ENCODE data around the gene WIPI1.

The WIPI1 gene

GRCh38 chr17:68459037-68459639 lies 1.8 kb upstream of the WIPI1 start:
- no peak overlapping the region for H3K9ac ChIP-seq (ENCODE audit: insufficient read length, low read depth)
- peaks cover 4% of the 10 kb centered on the region for H3K4me1 ChIP-seq (ENCODE audit: insufficient read depth, insufficient read length)
- no peak for DNase-seq (ENCODE audit: low read depth, low spot score)
- no peak overlapping the region for H3K4me3 ChIP-seq (ENCODE audit: insufficient read length, low read depth)
- H3K27me3 ChIP-seq (ENCODE audit: insufficient read depth, insufficient read length): peaks cover 38% of the 10 kb centered on the region
- no peaks in the 10 kb centered on the region for H3K36me3 ChIP-seq (ENCODE audit: insufficient read depth, insufficient read length, low read length)
- no peak for TF ChIP-seq SUZ12 (IDR thresholded peaks at IDR 0.05; ENCODE audit: extremely low read depth, insufficient read depth, insufficient read length)
- no peak for TF ChIP-seq ZNF274 (IDR thresholded peaks at IDR 0.05; ENCODE audit: low read depth, low read length)
- no peak for TF ChIP-seq YY1 (IDR thresholded peaks at IDR 0.05; ENCODE audit: insufficient read depth, insufficient read length)
- H3K9me3 ChIP-seq (ENCODE audit: insufficient read depth, low read length): no peaks in the 10 kb centered on the region

DNA sequence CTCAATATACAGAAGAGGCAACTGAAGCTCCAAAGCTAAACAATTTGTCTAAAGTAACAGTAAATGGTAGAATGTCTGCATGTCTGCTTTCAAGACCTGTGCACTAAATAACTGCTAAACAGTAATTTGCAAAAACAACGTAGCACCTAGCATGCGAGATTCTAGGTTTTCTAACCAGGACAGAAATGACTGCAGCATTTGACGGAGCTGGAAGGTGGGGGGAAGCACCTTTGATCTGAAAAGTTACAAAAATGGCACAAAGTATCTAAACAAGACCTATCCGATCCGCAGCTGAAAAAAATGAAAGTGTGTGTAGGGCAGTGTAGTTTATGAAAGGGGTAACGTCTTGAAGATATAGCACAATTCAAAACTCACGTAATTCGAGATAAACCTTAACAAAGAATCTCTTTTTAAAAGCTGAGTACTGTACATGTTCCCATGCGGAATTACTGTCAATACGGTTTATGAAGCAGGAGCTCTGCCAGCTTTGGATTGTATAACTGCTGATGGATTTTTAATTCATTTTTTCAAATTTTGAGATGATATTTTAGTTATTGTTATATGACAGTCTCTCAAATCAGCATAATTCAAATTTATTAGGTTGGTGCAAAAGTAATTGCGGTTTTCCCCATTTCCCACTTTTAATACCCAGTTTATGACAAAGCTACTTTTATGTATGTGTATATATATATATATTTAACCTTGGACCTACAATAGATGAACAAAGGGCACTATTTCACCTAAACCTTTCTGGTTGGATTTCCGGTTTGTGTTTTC lies 1.2 kb upstream of the WIPI1 start:
- Histone ChIP-seq H3K4me3 (ENCODE audit: insufficient read length, low read depth) (no peak overlapping the region), H3K9me3 (ENCODE audit: insufficient read depth, low read length) (no peaks in the 10 kb centered on the region), H3K9ac (ENCODE audit: insufficient read length, low read depth) (no peak overlapping the region), H3K4me1 (ENCODE audit: insufficient read depth, insufficient read length) (peaks cover 4% of the 10 kb centered on the region), H3K36me3 (ENCODE audit: insufficient read depth, insufficient read length, low read length) (no peaks in the 10 kb centered on the region), H3K27me3 (ENCODE audit: insufficient read depth, insufficient read length) (peaks cover 38% of the 10 kb centered on the region)
- TF ChIP-seq SUZ12 (IDR thresholded peaks at IDR 0.05; ENCODE audit: extremely low read depth, insufficient read depth, insufficient read length) (no peak), ZNF274 (IDR thresholded peaks at IDR 0.05; ENCODE audit: low read depth, low read length) (no peak), YY1 (IDR thresholded peaks at IDR 0.05; ENCODE audit: insufficient read depth, insufficient read length) (no peak)
- DNase-seq (ENCODE audit: low read depth, low spot score): no peak

DNA sequence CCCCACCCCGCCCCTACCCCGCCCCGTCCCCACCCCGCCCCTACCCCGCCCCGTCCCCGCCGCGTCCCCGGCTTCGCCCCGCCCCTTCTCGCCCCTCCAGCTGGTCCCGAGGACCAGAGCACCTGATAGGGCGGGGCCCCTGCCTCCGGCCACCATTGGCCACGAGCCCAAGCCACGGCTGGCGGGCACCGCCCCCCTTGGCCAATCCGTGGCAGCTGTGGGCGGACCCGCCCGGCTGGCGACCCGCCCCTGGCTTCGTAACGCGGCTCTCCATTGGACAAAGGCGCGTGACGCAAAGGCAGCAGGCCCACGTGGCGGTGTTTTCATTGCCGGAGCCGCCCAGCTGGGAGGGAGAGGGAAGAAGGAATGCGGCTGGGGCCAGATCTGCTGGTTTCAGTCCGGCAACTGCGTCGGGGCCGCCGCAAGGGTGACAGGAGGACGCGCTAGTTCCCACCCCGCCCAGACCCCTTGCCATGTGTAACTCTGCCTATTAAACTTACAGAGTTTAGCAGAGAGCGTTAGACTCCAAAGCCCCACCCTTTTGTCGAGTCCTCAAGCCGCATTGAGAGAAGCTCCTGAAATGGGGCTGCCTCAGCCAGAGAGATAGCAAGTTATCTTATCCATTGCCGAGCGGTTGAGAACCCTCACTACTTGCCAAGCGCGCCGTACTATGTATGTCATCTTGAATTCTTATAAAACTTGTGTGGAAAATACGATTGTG lies 403 bp upstream of the WIPI1 start:
- peak overlapping the region; percentile 34 for H3K9ac ChIP-seq (ENCODE audit: insufficient read length, low read depth)
- DNase-seq (ENCODE audit: low read depth, low spot score): peak; percentile 94
- peaks cover 3% of the 10 kb centered on the region for H3K4me1 ChIP-seq (ENCODE audit: insufficient read depth, insufficient read length)

DNA sequence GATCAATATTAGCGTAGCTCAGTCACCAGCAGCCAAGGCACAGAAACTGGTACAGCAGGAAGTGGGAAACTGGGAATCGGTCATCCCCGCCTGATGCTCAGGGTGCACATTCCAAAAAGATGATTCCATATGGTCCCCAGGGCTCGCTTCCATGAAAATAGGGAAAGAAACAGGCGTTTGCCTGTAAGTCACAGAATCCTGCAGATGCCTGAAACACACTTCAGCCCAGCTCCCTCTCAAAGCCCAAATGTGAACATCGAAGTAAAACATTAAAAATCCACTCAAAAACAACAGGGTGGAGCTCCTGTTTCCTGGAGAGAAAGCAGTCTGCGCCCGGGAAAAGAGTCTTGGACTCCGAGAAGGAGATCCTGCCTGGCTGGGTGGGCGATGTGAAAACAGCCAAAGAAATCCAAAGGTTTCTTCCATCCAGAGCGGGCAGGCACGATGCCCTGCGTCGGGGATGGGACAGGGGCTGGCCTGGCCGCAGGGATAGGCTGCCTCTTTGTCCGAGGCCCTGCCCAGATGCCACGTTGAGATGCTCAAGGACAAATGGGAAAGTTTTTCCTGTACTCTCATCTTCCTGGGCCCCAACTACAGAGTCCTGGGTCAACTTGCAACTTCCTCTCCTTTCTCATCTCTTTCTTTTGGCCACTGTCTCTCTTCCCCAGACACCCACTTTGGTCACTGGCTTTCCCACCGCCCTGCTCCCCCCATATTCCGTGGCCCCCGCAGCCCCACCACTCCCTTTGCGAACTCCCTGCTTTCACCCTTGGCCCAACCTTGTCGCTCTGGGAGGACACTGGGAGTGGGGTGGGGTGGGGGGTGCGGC lies 743 bp downstream of the WIPI1 start:
- Histone ChIP-seq H3K4me1 (ENCODE audit: insufficient read depth, insufficient read length) (no peaks in the 10 kb centered on the region), H3K9ac (ENCODE audit: insufficient read length, low read depth) (peak overlapping the region; percentile 79), H3K36me3 (ENCODE audit: insufficient read depth, insufficient read length, low read length) (no peaks in the 10 kb centered on the region), H3K9me3 (ENCODE audit: insufficient read depth, low read length) (no peaks in the 10 kb centered on the region), H3K4me3 (ENCODE audit: insufficient read length, low read depth) (peak overlapping the region; percentile 75), H3K27me3 (ENCODE audit: insufficient read depth, insufficient read length) (peaks cover 38% of the 10 kb centered on the region)
- TF ChIP-seq ZNF274 (IDR thresholded peaks at IDR 0.05; ENCODE audit: low read depth, low read length) (no peak), SUZ12 (IDR thresholded peaks at IDR 0.05; ENCODE audit: extremely low read depth, insufficient read depth, insufficient read length) (no peak), YY1 (IDR thresholded peaks at IDR 0.05; ENCODE audit: insufficient read depth, insufficient read length) (no peak)
- peak; percentile 47 for DNase-seq (ENCODE audit: low read depth, low spot score)

More for the DNA sequence above, 403 bp upstream of the WIPI1 start:
- TF ChIP-seq YY1 (IDR thresholded peaks at IDR 0.05; ENCODE audit: insufficient read depth, insufficient read length) (no peak), ZNF274 (IDR thresholded peaks at IDR 0.05; ENCODE audit: low read depth, low read length) (no peak), SUZ12 (IDR thresholded peaks at IDR 0.05; ENCODE audit: extremely low read depth, insufficient read depth, insufficient read length) (no peak)
- peaks cover 38% of the 10 kb centered on the region for H3K27me3 ChIP-seq (ENCODE audit: insufficient read depth, insufficient read length)
- peak overlapping the region; percentile 23 for H3K4me3 ChIP-seq (ENCODE audit: insufficient read length, low read depth)
- no peaks in the 10 kb centered on the region for H3K9me3 ChIP-seq (ENCODE audit: insufficient read depth, low read length)
- no peaks in the 10 kb centered on the region for H3K36me3 ChIP-seq (ENCODE audit: insufficient read depth, insufficient read length, low read length)

- DNase-seq (ENCODE audit: low read depth, low spot score): no peak
- H3K4me3 ChIP-seq (ENCODE audit: insufficient read length, low read depth): peak overlapping the region; percentile 75
- no peak for TF ChIP-seq YY1 (IDR thresholded peaks at IDR 0.05; ENCODE audit: insufficient read depth, insufficient read length)
- TF ChIP-seq ZNF274 (IDR thresholded peaks at IDR 0.05; ENCODE audit: low read depth, low read length): no peak
- TF ChIP-seq SUZ12 (IDR thresholded peaks at IDR 0.05; ENCODE audit: extremely low read depth, insufficient read depth, insufficient read length): no peak
- no peaks in the 10 kb centered on the region for H3K4me1 ChIP-seq (ENCODE audit: insufficient read depth, insufficient read length)
- peaks cover 38% of the 10 kb centered on the region for H3K27me3 ChIP-seq (ENCODE audit: insufficient read depth, insufficient read length)
- no peaks in the 10 kb centered on the region for H3K36me3 ChIP-seq (ENCODE audit: insufficient read depth, insufficient read length, low read length)
- H3K9ac ChIP-seq (ENCODE audit: insufficient read length, low read depth): peak overlapping the region; percentile 79
- no peaks in the 10 kb centered on the region for H3K9me3 ChIP-seq (ENCODE audit: insufficient read depth, low read length)
Measured at GRCh38 chr17:68455901-68456338, 1.4 kb downstream of the WIPI1 start.

GRCh38 chr17:68453991-68454665 lies 3.2 kb downstream of the WIPI1 start:
- no peak for TF ChIP-seq ZNF274 (IDR thresholded peaks at IDR 0.05; ENCODE audit: low read depth, low read length)
- no peak for TF ChIP-seq YY1 (IDR thresholded peaks at IDR 0.05; ENCODE audit: insufficient read depth, insufficient read length)
- no peak for TF ChIP-seq SUZ12 (IDR thresholded peaks at IDR 0.05; ENCODE audit: extremely low read depth, insufficient read depth, insufficient read length)
- DNase-seq (ENCODE audit: low read depth, low spot score): no peak
- Histone ChIP-seq H3K4me1 (ENCODE audit: insufficient read depth, insufficient read length) (no peaks in the 10 kb centered on the region), H3K9me3 (ENCODE audit: insufficient read depth, low read length) (no peaks in the 10 kb centered on the region; the same call in 1 of the 2 replicates), H3K9ac (ENCODE audit: insufficient read length, low read depth) (no peak overlapping the region), H3K27me3 (ENCODE audit: insufficient read depth, insufficient read length) (peaks cover 33% of the 10 kb centered on the region), H3K4me3 (ENCODE audit: insufficient read length, low read depth) (no peak overlapping the region), H3K36me3 (ENCODE audit: insufficient read depth, insufficient read length, low read length) (peaks cover 10% of the 10 kb centered on the region)
